HG03025 (cell line): ENCODE measurements around the gene FOXP4.

ENCODE experiments used
- ATAC-seq: cut with Tn5 transposase; IDR thresholded peaks from one replicate; pipeline ENCODE4 v1.9.1; 2021; ENCODE audit warnings: mild to moderate bottlenecking, moderate library complexity; ENCODE audit not compliant: unreplicated experiment, low FRiP score

Gene FOXP4

DNA sequence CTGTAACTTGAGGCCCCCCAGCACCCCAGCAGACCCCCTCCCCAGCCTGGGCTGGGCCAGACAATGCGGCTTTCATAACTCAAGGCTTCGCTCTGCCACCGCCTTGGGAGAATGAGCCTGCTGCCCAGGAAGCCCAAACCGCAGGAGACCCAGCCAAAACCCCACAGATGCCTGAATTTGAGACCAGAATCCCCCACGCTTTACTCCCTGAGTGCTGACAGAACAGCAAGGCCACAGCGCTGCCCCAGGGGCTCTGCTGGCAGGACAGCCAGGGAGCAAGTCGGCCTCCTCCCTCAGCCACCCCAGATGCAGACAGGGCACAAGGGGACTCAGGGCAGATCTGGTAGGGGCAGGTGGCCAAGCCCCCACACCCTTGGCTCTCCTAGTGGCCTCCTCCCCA, 94.2 kb downstream of the FOXP4 start:
- no peak for ATAC-seq

GRCh38 chr6:41641352-41641925, 95.3 kb downstream of the FOXP4 start:
- ATAC-seq, result no peak

DNA sequence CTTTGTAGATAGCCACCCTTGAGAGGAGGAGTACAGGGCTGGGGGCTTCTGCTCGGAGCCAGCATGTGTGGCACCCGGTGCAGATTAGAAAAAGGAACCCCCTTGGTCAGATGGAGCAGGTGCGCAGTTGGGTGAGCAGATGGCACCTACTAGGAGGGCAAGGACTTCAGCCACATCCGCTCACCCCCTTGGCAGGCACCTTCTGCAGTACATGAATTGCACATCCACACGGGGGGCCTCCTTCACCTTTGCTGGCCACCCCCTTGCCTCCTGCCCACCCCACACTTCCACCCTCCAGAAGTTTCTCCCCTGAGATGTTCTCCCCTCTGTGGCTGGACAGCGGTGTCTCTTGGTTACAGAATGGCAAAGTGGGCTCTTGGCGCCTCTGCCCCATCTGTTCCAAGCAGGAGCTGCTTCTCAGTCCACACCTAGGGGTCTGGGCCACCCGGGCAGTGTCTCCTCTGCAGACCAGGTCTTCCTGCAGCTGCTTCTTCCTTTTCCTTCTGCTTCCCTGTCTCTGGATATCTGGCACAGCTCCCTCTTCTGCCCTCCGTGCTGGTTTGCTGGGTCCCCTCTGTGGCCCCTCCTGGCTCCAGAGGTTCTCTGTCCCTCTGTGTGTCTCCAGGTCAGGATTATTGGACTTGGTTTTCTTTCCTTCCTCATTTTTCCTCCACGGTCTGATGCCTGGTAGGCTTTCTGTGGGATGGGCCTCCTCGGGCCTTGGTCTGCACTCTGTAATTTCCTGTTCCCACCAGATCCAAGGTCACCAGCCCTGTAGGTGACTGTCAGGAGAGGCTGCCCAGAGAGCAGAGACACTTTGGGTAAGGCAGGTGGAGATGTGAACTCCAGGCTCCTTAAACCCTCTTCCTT, 96.1 kb downstream of the FOXP4 start:
- no peak for ATAC-seq

DNA sequence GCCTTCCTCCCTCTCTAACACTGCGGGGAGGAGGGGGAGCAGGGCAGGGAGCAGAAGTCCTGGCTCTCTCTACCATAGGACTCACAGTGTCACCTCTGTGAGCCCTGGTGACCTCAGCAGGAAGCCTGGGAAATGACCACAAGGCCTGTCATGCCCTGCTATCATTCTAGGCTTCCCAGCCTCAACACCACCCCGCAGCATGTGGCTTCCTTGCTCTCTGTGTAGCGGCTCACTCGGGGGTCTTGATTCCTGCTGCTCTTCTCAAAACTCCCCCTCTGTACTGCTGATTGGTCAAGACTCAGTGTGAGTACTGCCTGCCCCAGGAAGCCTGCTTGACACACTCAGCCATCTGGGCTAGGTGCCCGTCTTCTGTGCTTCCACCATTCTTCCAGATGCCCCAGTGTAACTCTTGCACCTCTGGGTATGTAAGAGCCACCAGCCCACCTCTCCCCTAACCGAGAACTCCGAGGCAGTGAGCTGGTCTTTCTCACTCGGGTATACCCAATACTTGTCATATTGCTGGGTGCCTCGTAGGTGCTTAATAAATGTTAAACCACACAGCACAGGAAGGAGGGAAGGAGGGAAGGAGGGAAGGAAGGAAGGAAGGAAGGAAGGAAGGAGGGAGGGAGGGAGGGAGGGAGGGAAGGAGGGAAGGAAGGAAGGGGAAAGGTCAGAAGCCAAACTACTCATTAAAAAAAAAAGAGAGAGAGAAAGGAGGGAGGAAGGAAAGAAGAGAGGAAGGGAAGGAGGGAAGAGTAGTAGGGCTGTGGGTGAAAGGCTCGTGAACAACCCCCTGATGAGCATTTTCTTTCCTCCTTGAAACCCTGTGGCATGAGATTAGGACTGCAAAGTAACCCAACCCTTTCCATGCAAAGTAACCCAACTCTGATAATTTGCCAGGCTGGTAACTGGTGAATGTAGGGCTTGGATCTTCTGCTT, 97.0 kb downstream of the FOXP4 start:
- no peak for ATAC-seq

GRCh38 chr6:41643899-41644269, 97.7 kb downstream of the FOXP4 start:
- ATAC-seq, result no peak

DNA sequence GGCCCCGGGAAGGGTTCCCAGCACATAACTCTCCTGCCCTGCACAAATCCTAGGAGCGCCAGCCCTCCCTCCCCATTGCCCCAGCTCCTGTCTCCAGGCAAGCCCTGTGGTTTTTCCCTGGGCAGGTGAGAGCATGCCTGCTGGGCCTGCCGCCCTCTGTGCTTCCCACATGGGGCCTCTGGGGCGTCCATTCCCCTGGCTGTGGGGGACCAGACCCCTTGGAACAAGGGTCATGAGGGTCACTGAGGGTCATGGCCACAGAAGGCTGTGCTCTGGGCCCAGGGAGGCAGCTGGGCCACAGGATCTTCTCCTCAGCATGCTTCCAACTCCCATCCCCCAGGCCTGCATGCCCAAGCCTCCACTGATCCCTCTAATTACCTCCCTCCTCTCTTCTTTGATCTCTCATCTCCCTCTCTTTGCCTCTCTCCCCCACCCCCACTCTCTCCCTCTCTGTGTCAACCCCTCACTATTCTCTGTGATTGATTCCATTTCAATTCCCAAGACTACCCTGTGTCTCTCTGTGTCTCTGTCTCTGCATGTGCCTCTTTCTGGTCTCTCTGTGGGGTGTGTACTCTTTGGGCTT, 98.2 kb downstream of the FOXP4 start:
- no peak for ATAC-seq

DNA sequence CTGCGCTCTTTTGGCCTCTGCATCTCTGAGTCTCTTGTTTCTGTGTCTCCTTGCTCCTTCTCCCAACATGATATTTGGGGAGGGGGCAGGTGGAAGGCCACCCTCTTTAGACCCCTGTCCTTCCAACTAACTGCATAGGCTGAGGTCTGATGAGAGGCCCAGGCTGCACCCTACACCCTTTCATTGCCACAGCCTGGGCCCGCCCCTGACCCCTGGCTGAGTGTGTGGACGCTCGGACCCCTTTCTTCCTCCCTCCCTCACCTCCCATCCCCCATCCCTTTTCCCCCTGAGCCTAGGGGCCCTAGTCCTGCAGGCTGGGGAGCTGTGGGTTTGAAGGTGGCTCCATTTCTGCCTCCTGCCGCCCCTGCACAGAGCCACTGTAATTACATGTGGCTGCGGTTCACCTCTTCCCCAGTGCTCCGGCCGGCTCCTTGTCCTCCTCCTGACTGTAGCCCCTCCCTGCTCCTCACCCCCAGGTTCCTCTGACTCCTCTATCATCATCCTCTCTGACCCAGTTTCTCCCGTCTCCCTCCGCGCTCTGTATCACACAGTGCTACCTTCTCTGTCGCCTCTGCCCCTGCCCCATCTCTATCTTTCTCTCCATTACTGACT, 98.9 kb downstream of the FOXP4 start:
- ATAC-seq, result no peak

GRCh38 chr6:41646026-41646795, 100.0 kb downstream of the FOXP4 start:
- ATAC-seq, result no peak

- no peak for ATAC-seq
Measured at GRCh38 chr6:41647061-41647511, 100.9 kb downstream of the FOXP4 start.

DNA sequence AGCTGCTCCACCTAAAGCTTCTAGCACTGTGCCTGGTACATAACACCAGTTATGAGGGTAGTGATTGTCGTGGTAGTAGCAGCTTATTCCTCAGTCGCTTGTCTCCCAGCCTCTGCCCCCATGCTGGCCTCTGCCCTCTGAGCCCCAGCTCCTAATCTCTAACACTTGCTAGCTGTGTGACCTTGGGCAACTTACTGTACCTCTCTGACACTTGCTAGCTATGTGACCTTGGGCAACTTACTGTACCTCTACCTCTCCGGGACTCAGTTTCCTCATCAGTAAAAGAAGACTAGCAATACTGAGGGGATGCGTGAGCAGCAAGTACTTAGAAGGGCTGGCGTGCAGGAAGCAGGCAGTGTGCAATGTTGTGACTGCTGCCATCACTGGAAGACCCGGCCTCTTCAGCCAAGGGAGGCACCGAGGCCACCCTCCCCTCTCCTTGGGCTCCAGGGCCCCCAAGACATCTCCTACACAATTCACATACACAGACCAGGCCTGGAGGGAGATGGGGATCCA, 101.9 kb downstream of the FOXP4 start:
- ATAC-seq, result no peak

DNA sequence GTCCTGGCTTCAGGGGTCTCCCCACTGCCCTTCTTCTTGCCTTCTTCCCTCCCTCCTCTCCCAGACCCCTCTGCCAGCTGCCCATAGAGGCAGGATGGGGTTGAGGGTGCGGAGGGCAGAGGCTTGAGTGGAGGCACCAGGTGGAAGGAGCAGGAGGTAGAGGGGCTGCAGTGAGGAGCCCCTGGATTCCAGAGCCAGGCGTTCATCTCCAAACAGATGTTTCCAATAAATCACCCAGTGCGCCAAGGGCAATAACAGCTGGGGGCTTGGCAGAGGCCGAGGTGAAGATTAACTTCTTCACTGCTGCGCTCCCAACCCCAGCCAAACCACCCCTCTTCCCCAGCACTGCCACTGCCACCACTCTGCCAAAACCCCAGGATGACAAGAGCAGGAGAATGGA, 102.7 kb downstream of the FOXP4 start:
- ATAC-seq, result no peak

GRCh38 chr6:41649596-41649995, 103.4 kb downstream of the FOXP4 start:
- ATAC-seq, result no peak

DNA sequence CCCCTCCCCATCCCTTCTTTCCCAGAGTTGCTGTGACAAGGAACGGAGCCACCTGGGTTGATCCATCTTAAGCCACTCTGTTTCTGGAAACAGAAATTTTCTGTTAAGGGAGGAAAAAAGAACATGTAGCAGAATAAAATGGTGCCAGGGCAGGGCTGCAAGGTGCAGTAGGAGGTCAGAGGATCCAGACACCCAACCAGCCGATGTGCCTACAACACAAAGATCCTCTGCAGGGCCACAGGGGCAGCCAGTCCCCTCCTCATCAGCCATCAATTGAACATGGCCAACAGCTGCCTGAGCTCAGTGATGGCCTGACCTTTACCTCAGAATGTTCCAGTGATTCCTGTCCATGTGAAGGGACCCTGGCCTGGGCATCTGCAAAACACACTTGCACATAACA, 103.9 kb downstream of the FOXP4 start:
- ATAC-seq, result no peak

GRCh38 chr6:41651246-41651961, 105.2 kb downstream of the FOXP4 start:
- ATAC-seq, result no peak
